ENCODE measurements around the gene SUB1.

The SUB1 gene

GRCh38 chr5:32646061-32646969 lies 61.0 kb downstream of the SUB1 start:
- no peak for DNase-seq (ENCODE audit: extremely low read depth, low read depth)
- no peak for TF ChIP-seq CTCF (IDR thresholded peaks at IDR 0.05; ENCODE audit: low read depth, low read length, missing control alignments)
- H3K4me3 ChIP-seq (replicated peaks; ENCODE audit: low read depth, low read length) = no peak overlapping the region

DNA sequence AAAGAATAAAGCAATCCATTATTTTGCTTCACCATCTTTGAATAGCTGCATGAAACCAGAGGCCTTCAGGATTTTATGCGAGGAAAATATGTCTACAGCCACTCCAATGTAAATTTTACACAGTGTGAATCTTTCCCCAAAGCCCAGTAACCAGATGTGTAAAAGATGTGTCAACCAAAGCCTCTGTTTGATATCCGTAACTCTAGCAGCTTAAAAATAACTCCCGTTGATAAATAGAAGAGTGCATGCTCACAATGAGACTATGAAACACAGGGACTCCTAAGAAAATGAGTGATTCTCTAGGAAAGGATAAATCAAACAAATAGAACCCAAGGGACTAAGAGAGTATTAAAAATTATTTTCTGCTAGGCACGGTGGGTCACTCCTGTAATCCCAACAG lies 65.7 kb downstream of the SUB1 start:
- no peak for TF ChIP-seq CTCF (IDR thresholded peaks at IDR 0.05; ENCODE audit: low read depth, low read length, missing control alignments)
- no peak overlapping the region for H3K4me3 ChIP-seq (replicated peaks; ENCODE audit: low read depth, low read length)
- DNase-seq (ENCODE audit: extremely low read depth, low read depth) = no peak

GRCh38 chr5:32651638-32652037 lies 66.3 kb downstream of the SUB1 start:
- no peak for TF ChIP-seq CTCF (IDR thresholded peaks at IDR 0.05; ENCODE audit: low read depth, low read length, missing control alignments)
- no peak overlapping the region for H3K4me3 ChIP-seq (replicated peaks; ENCODE audit: low read depth, low read length)
- DNase-seq (ENCODE audit: extremely low read depth, low read depth) = no peak

All from HFF-Myc (cell line).